Activated CD8-positive, alpha-beta T cell treated with anti-CD3 and anti-CD28 coated beads, Interleukin-2, amount 10 ng/mL, durations not matched to agents 7 days and 5 days (primary cell): ENCODE measurements around the gene IQCF2. TPM values are rescaled to one million over a fixed set of nuclear protein-coding genes. Genes with fewer than 3 reads are reported as not detected.
"Not testable (repeated sequence)": the region's sequence is repeated elsewhere in the genome, so short reads cannot be mapped to it uniquely, and the experiment has no call there.

Experiments used
- ATAC-seq: fragments of 150-1000 bp; cut with Tn5 transposase; one replicate; pipeline ENCODE4 v1.10.0; 2021; ENCODE audit warnings: moderate library complexity
- CTCF ChIA-PET: fragments of 350-600 bp; sonication (Branson Sonifier 250); formaldehyde crosslinking; loops from one replicate; lab custom pipeline; 2021; ENCODE audit warnings: antibody characterized with exemption; lab: Charles Lee
- POLR2A ChIA-PET: fragments of 350-600 bp; sonication (Branson Sonifier 250); formaldehyde crosslinking; loops from one replicate; lab custom pipeline; 2021; ENCODE audit warnings: antibody characterized with exemption; lab: Charles Lee
- DNase-seq: peaks from one replicate; pipeline ENCODE4 v3.0.0-alpha.2; 2020
- H3K27ac Mint-ChIP-seq: one replicate; pipeline ENCODE4 v1.8.0; 2021; ENCODE audit warnings: mild to moderate bottlenecking, mixed read lengths
- H3K27me3 Mint-ChIP-seq: one replicate; pipeline ENCODE4 v1.8.0; 2021; ENCODE audit warnings: low read depth, mixed read lengths
- H3K36me3 Mint-ChIP-seq: one replicate; pipeline ENCODE4 v1.8.0; 2021; ENCODE audit warnings: low read depth, mixed read lengths
- H3K4me1 Mint-ChIP-seq: one replicate; pipeline ENCODE4 v1.8.0; 2021; ENCODE audit warnings: low read depth, mixed read lengths
- H3K4me3 Mint-ChIP-seq: one replicate; pipeline ENCODE4 v1.8.0; 2021; ENCODE audit warnings: mild to moderate bottlenecking, mixed read lengths
- H3K9me3 Mint-ChIP-seq: one replicate; pipeline ENCODE4 v1.8.0; 2022; ENCODE audit warnings: mixed read lengths; ENCODE audit not compliant: insufficient read depth
- total RNA-seq, 2 experiments: library from RNA; stranded (reverse); gene quantifications; one replicate each; pipeline ENCODE4 v1.2.3, GENCODE V29; 2021

Gene IQCF2
- total RNA-seq, 2 experiments from 2014 or later = not detected

GRCh38 chr3:51886447-51886846 lies 25.0 kb downstream of the IQCF2 start:
- Mint-ChIP-seq H3K36me3 (no peaks in the 10 kb centered on the region), H3K4me3 (no peak overlapping the region), H3K4me1 (peaks cover 16% of the 10 kb centered on the region), H3K27me3 (peaks cover 23% of the 10 kb centered on the region), H3K27ac (no peak overlapping the region), H3K9me3 (no peaks in the 10 kb centered on the region)
- POLR2A ChIA-PET = no interaction called here
- DNase-seq (no peak), ATAC-seq (no peak)
- CTCF ChIA-PET = no interaction called here

DNA sequence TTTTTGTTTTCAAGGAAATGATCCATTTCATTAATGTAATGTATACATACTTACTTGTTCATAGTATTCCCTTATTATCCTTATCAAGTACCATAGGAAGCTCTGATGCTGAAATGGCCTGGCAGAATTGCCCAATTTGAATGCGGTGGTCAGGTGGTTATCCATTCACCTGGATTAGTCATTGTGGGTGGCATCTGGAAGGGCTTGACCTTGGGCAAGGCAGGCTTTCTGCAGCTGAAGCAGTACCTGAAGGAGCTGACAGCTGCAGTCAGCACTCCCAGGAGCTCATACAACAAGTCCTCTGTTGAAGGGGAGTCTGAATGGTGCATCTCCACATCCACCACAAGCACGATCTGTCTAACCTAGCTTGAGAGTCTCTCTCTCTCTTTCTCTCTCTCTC lies 26.2 kb downstream of the IQCF2 start:
- Mint-ChIP-seq H3K4me3 (no peak overlapping the region), H3K36me3 (no peaks in the 10 kb centered on the region), H3K27ac (no peak overlapping the region), H3K4me1 (peaks cover 26% of the 10 kb centered on the region), H3K27me3 (peaks cover 16% of the 10 kb centered on the region), H3K9me3 (no peaks in the 10 kb centered on the region)
- no peak for ATAC-seq
- no peak for DNase-seq
- CTCF ChIA-PET = no interaction called here
- POLR2A ChIA-PET = no interaction called here

GRCh38 chr3:51888463-51889105 lies 27.2 kb downstream of the IQCF2 start:
- Mint-ChIP-seq H3K27me3 (peaks cover 13% of the 10 kb centered on the region), H3K36me3 (no peaks in the 10 kb centered on the region), H3K9me3 (no peaks in the 10 kb centered on the region), H3K4me1 (peaks cover 26% of the 10 kb centered on the region), H3K27ac (no peak overlapping the region), H3K4me3 (no peak overlapping the region)
- POLR2A ChIA-PET = no interaction called here
- ATAC-seq (no peak), DNase-seq (no peak)
- CTCF ChIA-PET = no interaction called here

DNA sequence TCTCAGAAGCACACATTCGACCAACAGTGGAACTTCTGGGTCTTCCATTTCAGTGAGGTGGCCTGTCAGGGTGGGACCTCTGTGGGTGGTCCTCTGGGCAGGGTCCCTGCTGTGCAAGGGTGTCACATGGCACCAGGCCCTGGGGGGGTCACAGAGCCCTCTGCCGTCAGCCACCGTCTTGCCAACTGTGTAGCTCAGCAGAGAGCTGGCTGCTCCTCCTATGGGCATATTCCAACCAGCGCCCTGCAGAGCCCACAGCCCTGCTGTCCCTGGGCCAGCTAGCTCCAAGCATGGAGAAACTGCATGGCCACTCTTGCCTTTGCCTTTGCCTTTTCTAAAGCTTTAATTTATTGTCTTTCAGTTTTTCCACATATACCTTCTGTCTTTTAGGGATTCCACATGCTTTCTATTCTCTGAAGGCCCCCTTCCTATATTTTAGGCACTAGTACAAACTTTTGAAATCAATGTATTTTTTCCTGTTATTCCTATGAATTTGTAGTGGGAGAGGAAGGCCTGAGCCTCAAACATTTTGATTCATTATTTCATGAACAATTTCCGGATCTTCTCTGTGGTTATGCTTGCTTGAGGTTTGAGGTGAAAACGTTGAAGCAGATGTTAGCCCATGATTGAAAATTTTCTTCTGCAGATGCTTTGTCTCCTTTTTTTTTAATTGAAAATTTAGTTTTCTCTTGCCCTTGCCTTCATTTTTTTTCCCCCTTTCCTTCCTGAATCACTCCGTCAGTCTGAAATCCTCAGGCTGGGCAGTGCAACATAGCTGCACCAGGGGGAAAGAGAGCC lies 30.0 kb downstream of the IQCF2 start:
- POLR2A ChIA-PET = no interaction called here
- no peak for ATAC-seq
- DNase-seq = no peak
- CTCF ChIA-PET = no interaction called here
- Mint-ChIP-seq H3K27me3 (peaks cover 6% of the 10 kb centered on the region), H3K4me3 (peak overlapping the region; percentile 32), H3K4me1 (peaks cover 26% of the 10 kb centered on the region), H3K27ac (peak overlapping the region; percentile 20), H3K36me3 (no peaks in the 10 kb centered on the region), H3K9me3 (no peaks in the 10 kb centered on the region)

- peaks cover 24% of the 10 kb centered on the region for H3K27me3 Mint-ChIP-seq
- no peak overlapping the region for H3K27ac Mint-ChIP-seq
- ATAC-seq = no peak
These were observed 33.0 kb downstream of the IQCF2 start for GRCh38 chr3:51894391-51894790.

GRCh38 chr3:51894939-51895338 lies 33.5 kb downstream of the IQCF2 start:
- no peak for ATAC-seq
- ChIA-PET POLR2A (no interaction called here), CTCF (no interaction called here)
- H3K4me1 Mint-ChIP-seq = peaks cover 24% of the 10 kb centered on the region
- no peak for DNase-seq
- H3K4me3 Mint-ChIP-seq = no peak overlapping the region
- H3K27me3 Mint-ChIP-seq = peaks cover 24% of the 10 kb centered on the region
- H3K9me3 Mint-ChIP-seq = no peaks in the 10 kb centered on the region
- H3K27ac Mint-ChIP-seq = no peak overlapping the region
- no peaks in the 10 kb centered on the region for H3K36me3 Mint-ChIP-seq

More at GRCh38 chr3:51894391-51894790, 33.0 kb downstream of the IQCF2 start:
- Mint-ChIP-seq H3K36me3 (no peaks in the 10 kb centered on the region), H3K4me1 (peaks cover 26% of the 10 kb centered on the region), H3K9me3 (no peaks in the 10 kb centered on the region), H3K4me3 (no peak overlapping the region)
- POLR2A ChIA-PET = no interaction called here
- DNase-seq = no peak
- CTCF ChIA-PET = no interaction called here

DNA sequence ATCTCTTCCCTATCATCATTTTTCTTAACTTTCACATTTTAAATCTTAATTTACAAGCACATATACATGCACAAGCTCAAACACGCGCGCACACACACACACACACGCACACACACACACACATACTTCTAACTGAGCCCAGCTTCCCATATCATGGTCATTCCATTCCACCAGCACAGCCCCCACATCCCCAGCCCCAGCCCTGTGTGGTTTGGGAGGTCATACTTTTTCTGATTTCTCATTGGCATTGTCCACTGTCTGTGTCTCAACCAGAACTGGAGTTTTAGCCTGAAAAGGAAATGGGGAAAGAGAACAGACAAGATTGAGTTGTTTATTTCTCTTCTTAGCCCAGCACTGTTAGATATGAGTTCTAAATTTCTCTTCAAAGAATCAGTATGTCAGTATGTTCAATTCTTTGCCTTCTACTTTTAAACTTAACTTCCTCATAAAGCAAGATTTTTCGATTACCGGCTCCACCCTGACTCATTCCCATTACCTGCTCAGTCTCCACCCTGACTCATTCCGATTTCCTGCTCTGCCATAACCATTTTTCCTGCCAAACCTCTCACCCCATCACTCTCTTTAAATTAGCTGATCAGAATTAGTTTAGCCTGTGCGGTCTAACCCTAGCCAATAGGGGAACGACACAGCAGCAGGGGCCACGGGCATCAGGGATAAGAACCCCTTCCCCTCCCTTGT lies 35.3 kb downstream of the IQCF2 start:
- H3K4me3 Mint-ChIP-seq = no peak overlapping the region
- H3K36me3 Mint-ChIP-seq = no peaks in the 10 kb centered on the region
- CTCF ChIA-PET = interaction anchor here (0.7 kb wide), 1 partner anchor 27 kb away, joined by 3 read pairs; no protein-coding TSS in a partner anchor
- H3K4me1 Mint-ChIP-seq = peaks cover 7% of the 10 kb centered on the region
- ATAC-seq = no peak
- no peaks in the 10 kb centered on the region for H3K9me3 Mint-ChIP-seq
- no peak for DNase-seq
- peaks cover 29% of the 10 kb centered on the region for H3K27me3 Mint-ChIP-seq
- POLR2A ChIA-PET = no interaction called here
- H3K27ac Mint-ChIP-seq = no peak overlapping the region

GRCh38 chr3:51897391-51897790 lies 36.0 kb downstream of the IQCF2 start:
- ATAC-seq = no peak
- Mint-ChIP-seq H3K4me3 (no peak overlapping the region), H3K27ac (no peak overlapping the region), H3K36me3 (no peaks in the 10 kb centered on the region), H3K9me3 (no peaks in the 10 kb centered on the region), H3K27me3 (peaks cover 31% of the 10 kb centered on the region), H3K4me1 (peaks cover under 1% of the 10 kb centered on the region)
- ChIA-PET CTCF (no interaction called here), POLR2A (no interaction called here)
- no peak for DNase-seq

- CTCF ChIA-PET, ATAC-seq: not testable (repeated sequence)
These were observed 38.6 kb downstream of the IQCF2 start for GRCh38 chr3:51900043-51900442.

DNA sequence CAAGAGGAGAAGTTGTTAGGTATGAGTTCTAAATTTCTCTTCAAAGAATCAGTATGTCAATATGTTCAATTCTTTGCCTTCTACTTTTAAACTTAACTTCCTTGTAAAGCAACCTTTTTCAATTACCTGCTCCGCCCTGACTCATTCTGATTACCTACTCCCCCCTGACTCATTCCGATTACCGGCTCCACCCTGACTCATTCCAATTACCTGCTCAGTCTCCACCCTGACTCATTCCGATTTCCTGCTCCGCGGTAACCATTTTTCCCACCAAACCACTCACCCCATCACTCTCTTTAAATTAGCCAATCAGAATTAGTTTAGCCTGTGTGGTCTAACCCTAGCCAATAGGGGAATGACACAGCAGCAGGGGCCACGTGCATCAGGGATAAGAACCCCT lies 40.9 kb downstream of the IQCF2 start:
- DNase-seq, POLR2A ChIA-PET: not testable (repeated sequence)

More at GRCh38 chr3:51900043-51900442, 38.6 kb downstream of the IQCF2 start:
- DNase-seq, H3K4me1 Mint-ChIP-seq, H3K9me3 Mint-ChIP-seq, H3K36me3 Mint-ChIP-seq, H3K4me3 Mint-ChIP-seq, POLR2A ChIA-PET, H3K27ac Mint-ChIP-seq: not testable (repeated sequence)
- peaks cover 34% of the 10 kb centered on the region for H3K27me3 Mint-ChIP-seq

GRCh38 chr3:51904034-51904823 lies 42.8 kb downstream of the IQCF2 start:
- peaks cover 5% of the 10 kb centered on the region for H3K9me3 Mint-ChIP-seq
- ChIA-PET POLR2A (no interaction called here), CTCF (no interaction called here)
- DNase-seq (no peak), ATAC-seq (no peak)
- peaks cover 19% of the 10 kb centered on the region for H3K27me3 Mint-ChIP-seq
- no peak overlapping the region for H3K4me3 Mint-ChIP-seq
- no peaks in the 10 kb centered on the region for H3K4me1 Mint-ChIP-seq
- no peaks in the 10 kb centered on the region for H3K36me3 Mint-ChIP-seq
- no peak overlapping the region for H3K27ac Mint-ChIP-seq

More for the DNA sequence above, 40.9 kb downstream of the IQCF2 start:
- ATAC-seq, H3K36me3 Mint-ChIP-seq, H3K4me3 Mint-ChIP-seq, H3K27ac Mint-ChIP-seq, H3K4me1 Mint-ChIP-seq, H3K9me3 Mint-ChIP-seq, CTCF ChIA-PET: not testable (repeated sequence)
- H3K27me3 Mint-ChIP-seq = peaks cover 29% of the 10 kb centered on the region
